OCI-LY1 (cell line): ENCODE measurements around the gene RREB1.

Source experiments
- CTCF ChIP-seq: fragments of 200-600 bp; sonication (generic), shearing (Covaris generic); IDR thresholded peaks from 2 replicates; pipeline ENCODE4 v1.5.1; 2017; ENCODE audit warnings: mild to moderate bottlenecking, antibody characterized with exemption, low read length, moderate library complexity, mixed read lengths
- EZH2 ChIP-seq: fragments of 200-600 bp; sonication (generic), shearing (Covaris generic); IDR thresholded peaks from 2 replicates; pipeline ENCODE4 v1.8.0; 2017; ENCODE audit warnings: borderline replicate concordance, mixed run types, mild to moderate bottlenecking, antibody characterized with exemption, low read length, moderate library complexity, mixed read lengths

GRCh38 chr6:7163661-7164071 is 55.9 kb downstream of the RREB1 start:
- no peak for TF ChIP-seq CTCF
- TF ChIP-seq EZH2 = no peak
